GM12875 (cell line): ENCODE data around the gene AIPL1.

ENCODE experiments used
- H3K4me3 ChIP-seq: one replicate; pipeline ENCODE4 v1.5.1; 2011; ENCODE audit warnings: low read depth, low read length, control low read depth
- TF ChIP-seq, protein P1 (sequence below): IDR thresholded peaks from 2 replicates; pipeline ENCODE4 v1.5.1; 2011; ENCODE audit warnings: low read depth, mild to moderate bottlenecking, control low read depth, inconsistent platforms, low read length, moderate library complexity, borderline replicate concordance; ENCODE audit not compliant: insufficient read depth

AIPL1 gene

GRCh38 chr17:6437466-6437865, 2.5 kb upstream of the AIPL1 start:
- TF ChIP-seq, protein P1, sequence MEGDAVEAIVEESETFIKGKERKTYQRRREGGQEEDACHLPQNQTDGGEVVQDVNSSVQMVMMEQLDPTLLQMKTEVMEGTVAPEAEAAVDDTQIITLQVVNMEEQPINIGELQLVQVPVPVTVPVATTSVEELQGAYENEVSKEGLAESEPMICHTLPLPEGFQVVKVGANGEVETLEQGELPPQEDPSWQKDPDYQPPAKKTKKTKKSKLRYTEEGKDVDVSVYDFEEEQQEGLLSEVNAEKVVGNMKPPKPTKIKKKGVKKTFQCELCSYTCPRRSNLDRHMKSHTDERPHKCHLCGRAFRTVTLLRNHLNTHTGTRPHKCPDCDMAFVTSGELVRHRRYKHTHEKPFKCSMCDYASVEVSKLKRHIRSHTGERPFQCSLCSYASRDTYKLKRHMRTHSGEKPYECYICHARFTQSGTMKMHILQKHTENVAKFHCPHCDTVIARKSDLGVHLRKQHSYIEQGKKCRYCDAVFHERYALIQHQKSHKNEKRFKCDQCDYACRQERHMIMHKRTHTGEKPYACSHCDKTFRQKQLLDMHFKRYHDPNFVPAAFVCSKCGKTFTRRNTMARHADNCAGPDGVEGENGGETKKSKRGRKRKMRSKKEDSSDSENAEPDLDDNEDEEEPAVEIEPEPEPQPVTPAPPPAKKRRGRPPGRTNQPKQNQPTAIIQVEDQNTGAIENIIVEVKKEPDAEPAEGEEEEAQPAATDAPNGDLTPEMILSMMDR, result no peak
- no peak overlapping the region for H3K4me3 ChIP-seq

GRCh38 chr17:6435968-6436367, 1.0 kb upstream of the AIPL1 start:
- no peak overlapping the region for H3K4me3 ChIP-seq
- TF ChIP-seq, protein P1, result peak; percentile 85

GRCh38 chr17:6430769-6431168, 4.2 kb downstream of the AIPL1 start:
- H3K4me3 ChIP-seq, result no peak overlapping the region
- TF ChIP-seq, protein P1, result peak; percentile 38; the same call in 1 of the 2 replicates

DNA sequence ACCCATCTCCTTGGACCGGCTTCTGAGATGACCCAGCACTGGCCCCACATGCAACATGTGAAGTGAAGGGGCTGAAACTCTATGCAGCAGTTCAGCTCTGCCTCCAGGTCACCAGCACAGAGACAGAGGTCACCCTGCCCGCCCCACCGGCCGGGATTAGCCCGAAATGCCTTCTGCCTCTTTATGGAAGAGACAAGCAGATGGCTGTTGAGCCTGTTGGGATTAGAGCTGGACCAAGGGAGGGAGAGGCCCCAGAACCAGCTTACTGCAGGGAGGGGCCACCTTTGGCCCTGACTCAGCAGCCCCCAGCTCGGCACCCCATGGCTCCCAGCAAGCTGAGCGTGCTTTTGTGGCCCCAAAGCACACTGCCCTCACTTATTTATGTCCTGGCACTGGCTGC, 5.7 kb downstream of the AIPL1 start:
- no peak overlapping the region for H3K4me3 ChIP-seq
- TF ChIP-seq, protein P1, result no peak

DNA sequence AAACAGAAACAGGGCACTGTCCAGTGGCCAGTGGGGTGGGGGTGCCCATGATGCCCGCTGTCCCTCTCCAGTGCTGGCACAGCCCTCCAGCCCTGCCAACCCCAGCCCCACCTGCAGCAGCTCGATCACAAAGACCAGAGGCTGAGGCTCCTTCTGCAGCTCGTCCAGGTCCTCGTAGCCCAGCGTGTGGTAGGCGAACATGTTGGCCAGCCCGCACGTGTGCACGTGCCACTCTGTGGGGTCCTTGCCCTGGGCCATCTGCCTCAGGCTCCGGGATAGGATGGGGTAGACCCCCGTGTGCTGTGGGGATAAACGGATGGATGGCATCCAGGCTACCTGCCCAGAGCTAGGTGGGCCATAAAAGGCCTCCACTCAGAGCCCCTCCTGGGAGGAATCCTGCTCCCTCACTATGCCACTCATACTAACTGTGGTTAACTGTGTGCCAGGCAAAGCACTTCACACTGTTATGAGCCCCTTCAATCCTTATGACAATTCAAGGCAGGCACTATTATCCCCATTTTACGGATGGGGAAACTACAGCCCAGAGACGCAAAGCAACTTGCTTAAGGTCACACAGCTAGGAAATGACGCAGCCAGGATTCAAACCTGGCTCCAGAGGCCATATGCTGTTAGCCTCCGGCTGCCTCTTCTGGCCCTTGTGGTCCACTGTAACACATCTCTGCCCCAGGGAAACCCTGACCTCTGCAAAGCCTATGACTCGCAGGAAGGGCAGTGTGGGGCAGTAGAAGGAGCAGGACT, 6.5 kb downstream of the AIPL1 start:
- H3K4me3 ChIP-seq, result no peak overlapping the region
- TF ChIP-seq, protein P1, result no peak

DNA sequence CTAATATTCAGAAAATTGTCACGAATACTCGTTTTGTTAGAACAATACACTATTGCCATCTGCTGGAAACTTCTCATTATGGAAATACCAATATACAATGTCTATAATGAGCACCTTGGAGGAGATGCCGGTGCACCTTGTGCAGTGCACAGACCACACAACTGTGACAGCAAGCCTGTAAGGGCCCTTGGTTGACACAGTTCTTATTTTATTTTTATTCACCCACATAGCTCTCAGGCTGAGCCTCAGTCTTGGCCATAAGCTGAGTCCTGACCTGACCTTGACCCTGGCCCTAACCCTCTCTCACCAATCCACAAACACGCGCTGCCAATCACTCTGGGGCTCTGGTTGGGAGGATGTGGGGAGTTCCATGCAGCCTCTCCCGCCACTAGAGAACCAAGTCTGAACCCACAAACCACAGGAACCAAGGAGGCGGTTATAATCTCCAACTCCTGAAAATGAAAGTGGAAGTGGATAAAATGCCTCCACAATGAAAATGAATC, 7.6 kb downstream of the AIPL1 start:
- TF ChIP-seq, protein P1, result no peak
- no peak overlapping the region for H3K4me3 ChIP-seq
